ENCODE results near the gene KYAT1. TPM values are rescaled to one million over a fixed set of nuclear protein-coding genes. Genes with fewer than 3 reads are reported as not detected.
A peak's percentile ranks its signal among the peaks of the same experiment; 100 is the strongest.
"Not testable (repeated sequence)": the region's sequence is repeated elsewhere in the genome, so short reads cannot be mapped to it uniquely, and the experiment has no call there.

Gene KYAT1
- total RNA-seq, 1 donor from 2014 or later, result 18.9 TPM

GRCh38 chr9:128870128-128870940 lies 11.4 kb downstream of the KYAT1 start:
- DNase-seq (ENCODE audit: low read depth), result no peak
- no peak for TF ChIP-seq CTCF (conservative IDR thresholded peaks at IDR 0.05; ENCODE audit: low read depth, low read length)

GRCh38 chr9:128863647-128864046 lies 18.1 kb downstream of the KYAT1 start:
- DNase-seq (ENCODE audit: low read depth), result no peak
- peak; percentile 86 for TF ChIP-seq CTCF (conservative IDR thresholded peaks at IDR 0.05; ENCODE audit: low read depth, low read length)
- H3K4me3 ChIP-seq (ENCODE audit: low read depth, low read length), result no peak overlapping the region

More at GRCh38 chr9:128870128-128870940, 11.4 kb downstream of the KYAT1 start:
- H3K4me3 ChIP-seq (ENCODE audit: low read depth, low read length), result no peak overlapping the region

- no peak overlapping the region for H3K4me3 ChIP-seq (ENCODE audit: low read depth, low read length)
- DNase-seq (ENCODE audit: low read depth), result no peak
- TF ChIP-seq CTCF (conservative IDR thresholded peaks at IDR 0.05; ENCODE audit: low read depth, low read length), result no peak
Measured at GRCh38 chr9:128862401-128862851, 19.3 kb downstream of the KYAT1 start.

- DNase-seq (ENCODE audit: low read depth), result no peak
- no peak for TF ChIP-seq CTCF (conservative IDR thresholded peaks at IDR 0.05; ENCODE audit: low read depth, low read length)
- no peak overlapping the region for H3K4me3 ChIP-seq (ENCODE audit: low read depth, low read length)
Measured at GRCh38 chr9:128861501-128861900, 20.2 kb downstream of the KYAT1 start.

- H3K4me3 ChIP-seq (ENCODE audit: low read depth, low read length), result no peak overlapping the region
- TF ChIP-seq CTCF (conservative IDR thresholded peaks at IDR 0.05; ENCODE audit: low read depth, low read length), result no peak
- DNase-seq (ENCODE audit: low read depth), result no peak
Measured at GRCh38 chr9:128860937-128861336, 20.8 kb downstream of the KYAT1 start.

GRCh38 chr9:128858476-128858875 lies 23.3 kb downstream of the KYAT1 start:
- not testable (repeated sequence) for DNase-seq (ENCODE audit: low read depth)

GRCh38 chr9:128854454-128854853 lies 27.3 kb downstream of the KYAT1 start:
- not testable (repeated sequence) for DNase-seq (ENCODE audit: low read depth)

More at GRCh38 chr9:128858476-128858875, 23.3 kb downstream of the KYAT1 start:
- not testable (repeated sequence) for H3K4me3 ChIP-seq (ENCODE audit: low read depth, low read length)

GRCh38 chr9:128852646-128853045 lies 29.1 kb downstream of the KYAT1 start:
- DNase-seq (ENCODE audit: low read depth); H3K4me3 ChIP-seq (ENCODE audit: low read depth, low read length): not testable (repeated sequence)

More at GRCh38 chr9:128854454-128854853, 27.3 kb downstream of the KYAT1 start:
- not testable (repeated sequence) for H3K4me3 ChIP-seq (ENCODE audit: low read depth, low read length)
